HuH-7 (cell line): ENCODE data around the gene RC3H1.
"Not testable (repeated sequence)": the region's sequence is repeated elsewhere in the genome, so short reads cannot be mapped to it uniquely, and the experiment has no call there.

Source experiments
- DNase-seq: peaks from one replicate; pipeline ENCODE4 v3.0.0; 2011; ENCODE audit warnings: low spot score

Gene RC3H1

GRCh38 chr1:173954179-173954578, 68.0 kb downstream of the RC3H1 start:
- DNase-seq, result no peak

GRCh38 chr1:173948594-173948993, 73.6 kb downstream of the RC3H1 start:
- no peak for DNase-seq

- no peak for DNase-seq
Measured at GRCh38 chr1:173946380-173946921, 75.7 kb downstream of the RC3H1 start.

GRCh38 chr1:173937062-173937461, 85.1 kb downstream of the RC3H1 start:
- no peak for DNase-seq

GRCh38 chr1:173934440-173934839, 87.7 kb downstream of the RC3H1 start:
- DNase-seq, result no peak

GRCh38 chr1:173930541-173930940, 91.6 kb downstream of the RC3H1 start:
- not testable (repeated sequence) for DNase-seq

- DNase-seq, result no peak
Measured at GRCh38 chr1:173925306-173926242, 96.6 kb downstream of the RC3H1 start.

GRCh38 chr1:173920861-173921260, 101.3 kb downstream of the RC3H1 start:
- no peak for DNase-seq

- DNase-seq, result no peak
Measured at GRCh38 chr1:173917635-173918493, 104.3 kb downstream of the RC3H1 start.

- peak; percentile 43 for DNase-seq
Measured at GRCh38 chr1:173917149-173917548, 105.0 kb downstream of the RC3H1 start, which contains the start of gene SERPINC1. Gene SERPINC1 (minus strand): TSS chr1:173917327. CDS start chr1:173917259, 68 bp downstream.

GRCh38 chr1:173916667-173917066, 105.5 kb downstream of the RC3H1 start:
- no peak for DNase-seq

- DNase-seq, result no peak
Measured at GRCh38 chr1:173915596-173915995, 106.6 kb downstream of the RC3H1 start.

GRCh38 chr1:173914366-173914871, 107.7 kb downstream of the RC3H1 start:
- peak; percentile 34 for DNase-seq

- no peak for DNase-seq
Measured at GRCh38 chr1:173913111-173913510, 109.0 kb downstream of the RC3H1 start.

GRCh38 chr1:173903827-173904531, 118.2 kb downstream of the RC3H1 start:
- DNase-seq, result no peak

- DNase-seq, result no peak
Measured at GRCh38 chr1:173900992-173901391, 121.2 kb downstream of the RC3H1 start.

- no peak for DNase-seq
Measured at GRCh38 chr1:173900427-173900826, 121.7 kb downstream of the RC3H1 start.

GRCh38 chr1:173894189-173894588, 128.0 kb downstream of the RC3H1 start:
- DNase-seq, result no peak

- no peak for DNase-seq
Measured at GRCh38 chr1:173893611-173894010, 128.5 kb downstream of the RC3H1 start.

- no peak for DNase-seq
Measured at GRCh38 chr1:173889885-173890284, 132.3 kb downstream of the RC3H1 start.

GRCh38 chr1:173888749-173889148, 133.4 kb downstream of the RC3H1 start:
- no peak for DNase-seq

- no peak for DNase-seq
Measured at GRCh38 chr1:173887627-173888026, 134.5 kb downstream of the RC3H1 start.
